Kidney epithelial cell (primary cell): ENCODE results near the gene THSD4. TPM values are rescaled to one million over a fixed set of nuclear protein-coding genes. Genes with fewer than 3 reads are reported as not detected.

Experiments
- DNase-seq: peaks from one replicate; pipeline ENCODE4 v3.0.0-alpha.2; 2010; ENCODE audit warnings: low read depth
- H3K27me3 ChIP-seq: 2 replicates; pipeline ENCODE4 v1.6.0; 2011; ENCODE audit warnings: low read length; ENCODE audit not compliant: control insufficient read depth, insufficient read depth
- H3K36me3 ChIP-seq: 2 replicates; pipeline ENCODE4 v1.5.1; 2011; ENCODE audit warnings: low read length; ENCODE audit not compliant: control insufficient read depth, insufficient read depth
- H3K4me3 ChIP-seq: 2 replicates; pipeline ENCODE4 v1.5.1; 2011; ENCODE audit warnings: low read depth, mild to moderate bottlenecking, control low read depth, low read length
- CTCF ChIP-seq: IDR thresholded peaks from 2 replicates; pipeline ENCODE4 v1.5.1; 2011; ENCODE audit warnings: mild to moderate bottlenecking, moderate library complexity, low read length, control low read depth, inconsistent platforms; ENCODE audit not compliant: insufficient read depth, poor library complexity, severe bottlenecking
- total RNA-seq: library from RNA; depleted of rRNA; stranded (reverse); fragments of >200 nt; gene quantifications from 2 replicates; pipeline ENCODE4 v1.2.3, GENCODE V29; 2015

The THSD4 gene
- total RNA-seq, 1 donor from 2014 or later, result 17.7 TPM

DNA sequence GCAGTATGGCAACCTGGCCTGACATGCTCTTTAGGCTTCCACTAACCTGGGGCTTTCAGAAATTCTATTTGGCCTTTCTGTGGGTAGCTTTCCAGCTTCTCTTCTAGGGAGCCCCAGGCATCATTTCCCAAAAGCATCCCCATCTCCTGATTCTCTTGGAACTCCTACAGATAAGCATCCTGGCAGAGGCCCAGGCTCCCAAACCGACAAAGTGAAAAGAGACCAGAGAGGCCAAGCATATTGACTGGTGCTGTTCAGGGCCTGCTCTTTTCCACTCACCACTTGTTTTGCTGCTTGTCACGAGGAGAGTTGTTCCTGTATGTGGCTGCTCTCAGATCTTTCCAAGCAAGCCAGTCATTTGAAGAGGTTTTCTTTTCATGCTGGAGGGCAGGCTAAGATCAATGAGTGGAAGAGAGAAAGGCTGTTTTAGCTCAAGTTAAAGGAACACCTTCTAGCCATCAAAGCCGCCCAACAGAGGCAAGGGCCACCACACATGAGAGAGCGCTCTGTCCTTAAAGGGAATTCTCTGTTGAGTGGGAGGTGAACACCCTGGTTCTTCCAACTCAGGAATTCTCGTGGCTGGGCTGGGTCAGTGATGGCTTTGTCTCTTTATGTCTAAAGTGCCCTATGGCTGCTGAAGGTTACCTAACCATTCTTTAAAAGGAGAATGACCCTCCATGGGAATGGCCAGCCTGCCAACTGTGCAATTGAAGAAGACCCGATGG is 664.0 kb downstream of the THSD4 start:
- Histone ChIP-seq H3K27me3 (no peaks in the 10 kb centered on the region), H3K4me3 (no peak overlapping the region), H3K36me3 (no peaks in the 10 kb centered on the region)
- DNase-seq, result no peak
- TF ChIP-seq CTCF, result no peak

GRCh38 chr15:71780115-71780976 is 665.1 kb downstream of the THSD4 start:
- H3K4me3 ChIP-seq, result no peak overlapping the region
- TF ChIP-seq CTCF, result peak; percentile 79
- no peaks in the 10 kb centered on the region for H3K27me3 ChIP-seq
- H3K36me3 ChIP-seq, result no peaks in the 10 kb centered on the region
- DNase-seq, result no peak

GRCh38 chr15:71781179-71781964 is 666.1 kb downstream of the THSD4 start:
- no peak overlapping the region for H3K4me3 ChIP-seq
- no peaks in the 10 kb centered on the region for H3K36me3 ChIP-seq
- no peak for TF ChIP-seq CTCF
- H3K27me3 ChIP-seq, result no peaks in the 10 kb centered on the region
- DNase-seq, result no peak

GRCh38 chr15:71781965-71782265 is 666.6 kb downstream of the THSD4 start:
- TF ChIP-seq CTCF, result no peak
- DNase-seq, result no peak
- no peaks in the 10 kb centered on the region for H3K36me3 ChIP-seq
- no peak overlapping the region for H3K4me3 ChIP-seq
- H3K27me3 ChIP-seq, result no peaks in the 10 kb centered on the region

DNA sequence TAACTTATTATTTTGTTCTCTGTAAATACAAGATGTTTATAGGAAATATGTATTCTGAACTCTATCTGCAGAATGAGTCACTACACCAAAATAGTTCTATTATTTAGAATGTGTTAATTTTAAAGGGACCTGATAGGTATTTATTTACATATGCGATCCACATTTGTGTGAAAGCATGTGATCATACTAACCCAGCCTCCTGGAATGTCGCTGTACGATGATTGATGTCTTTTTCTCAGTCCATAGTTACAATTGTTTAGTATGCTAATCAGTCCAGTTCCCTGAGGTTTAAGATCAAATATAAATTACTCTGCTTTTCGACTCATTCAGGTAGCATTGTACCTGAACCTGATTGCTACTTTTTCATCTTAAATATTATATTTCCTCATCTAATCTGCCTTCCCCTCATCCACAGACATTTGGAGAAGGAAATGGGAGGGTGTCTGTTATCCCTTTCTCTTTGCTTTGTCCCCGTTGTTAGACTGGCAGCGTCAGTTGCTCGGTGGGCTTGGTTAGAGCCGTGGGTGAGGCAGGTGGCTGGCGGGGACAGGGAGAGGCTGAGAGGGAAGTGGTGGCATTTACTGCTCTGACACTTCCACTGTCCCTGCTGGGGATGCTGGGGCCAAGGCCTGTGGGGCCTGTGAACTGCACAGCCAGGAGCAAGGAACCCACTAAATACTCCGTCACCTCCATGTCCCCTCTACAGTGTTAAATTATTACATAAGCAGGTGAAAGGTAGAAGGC is 667.3 kb downstream of the THSD4 start:
- H3K4me3 ChIP-seq, result no peak overlapping the region
- no peak for DNase-seq
- TF ChIP-seq CTCF, result no peak
- no peaks in the 10 kb centered on the region for H3K27me3 ChIP-seq
- no peaks in the 10 kb centered on the region for H3K36me3 ChIP-seq
